IMR-90 (cell line): ENCODE measurements around the gene KHDRBS1. TPM values are rescaled to one million over a fixed set of nuclear protein-coding genes. Genes with fewer than 3 reads are reported as not detected.

Experiments
- ATAC-seq: fragments of 200-7000 bp; cut with Tn5 transposase; 2 replicates; pipeline ENCODE4 v1.9.1; 2020; ENCODE audit warnings: low read depth, mild to moderate bottlenecking, moderate library complexity
- BruUV-seq: library from RNA; stranded (reverse); fragments of 400-500 nt; replicated peaks from 2 replicates; lab custom pipeline; 2021; lab: Mats Ljungman, UMichigan
- CTCF ChIA-PET: fragments of 300-600 bp; formaldehyde crosslinking; extraction: SDS; loops from one replicate; lab custom pipeline; 2021; ENCODE audit warnings: antibody characterized with exemption; lab: Yijun Ruan, JAX
- POLR2A ChIA-PET: fragments of 300-600 bp; sonication (Branson Sonifier 250); formaldehyde crosslinking; loops from one replicate; lab custom pipeline; 2022; ENCODE audit warnings: antibody characterized with exemption; ENCODE audit not compliant: unreplicated experiment; lab: Charles Lee
- DNase-seq: peaks from one replicate; pipeline ENCODE4 v3.0.0; 2013
- H2AFZ ChIP-seq: replicated peaks from 2 replicates; pipeline ENCODE3; 2013; ENCODE audit warnings: low read length, mild to moderate bottlenecking; ENCODE audit not compliant: poor library complexity
- H2AK5ac ChIP-seq: 2 replicates; pipeline ENCODE4 v1.6.1; 2013; ENCODE audit warnings: low read depth, low read length, inconsistent platforms
- H2AK9ac ChIP-seq: replicated peaks from 2 replicates; pipeline ENCODE3; 2013; ENCODE audit warnings: mild to moderate bottlenecking, low read depth, low read length, moderate library complexity; ENCODE audit not compliant: poor library complexity
- H2BK120ac ChIP-seq: 2 replicates; pipeline ENCODE4 v1.6.1; 2013; ENCODE audit warnings: low read depth, low read length, inconsistent platforms
- H2BK15ac ChIP-seq: 3 replicates; pipeline ENCODE4 v1.6.1; 2013; ENCODE audit warnings: low read depth, low read length, inconsistent platforms
- H2BK20ac ChIP-seq: 2 replicates; pipeline ENCODE4 v1.6.1; 2013; ENCODE audit warnings: low read depth, mild to moderate bottlenecking, inconsistent platforms, low read length, moderate library complexity
- H2BK5ac ChIP-seq: 2 replicates; pipeline ENCODE4 v1.6.1; 2013; ENCODE audit warnings: mild to moderate bottlenecking, low read depth, low read length, inconsistent platforms; ENCODE audit not compliant: poor library complexity, severe bottlenecking
- H3K14ac ChIP-seq: replicated peaks from 2 replicates; pipeline ENCODE4 v1.6.1; 2013; ENCODE audit warnings: low read depth, low read length, inconsistent platforms
- H3K18ac ChIP-seq: 2 replicates; pipeline ENCODE4 v1.6.1; 2013; ENCODE audit warnings: low read depth, low read length, control low read depth
- H3K23ac ChIP-seq: 2 replicates; pipeline ENCODE4 v1.6.1; 2013; ENCODE audit warnings: low read depth, low read length, inconsistent platforms
- H3K27ac ChIP-seq: 2 replicates; pipeline ENCODE4 v1.5.1; 2013; ENCODE audit warnings: mild to moderate bottlenecking, control low read depth, low read length; ENCODE audit not compliant: insufficient read depth
- H3K27me3 ChIP-seq: 2 replicates; pipeline ENCODE4 v1.6.1; 2013; ENCODE audit warnings: low read length; ENCODE audit not compliant: control insufficient read depth, insufficient read depth
- H3K36me3 ChIP-seq: 2 replicates; pipeline ENCODE4 v1.6.1; 2013; ENCODE audit warnings: low read length, mixed read lengths; ENCODE audit not compliant: control insufficient read depth, insufficient read depth
- H3K4ac ChIP-seq: 2 replicates; pipeline ENCODE4 v1.6.1; 2013; ENCODE audit warnings: low read depth, low read length, inconsistent platforms
- H3K4me1 ChIP-seq: 2 replicates; pipeline ENCODE4 v1.6.1; 2013; ENCODE audit warnings: low read length, mixed read lengths; ENCODE audit not compliant: control insufficient read depth, insufficient read depth
- H3K4me2 ChIP-seq: 2 replicates; pipeline ENCODE4 v1.6.1; 2013; ENCODE audit warnings: low read depth, mild to moderate bottlenecking, control low read depth, low read length, moderate library complexity
- H3K4me3 ChIP-seq: 2 replicates; pipeline ENCODE4 v1.5.1; 2013; ENCODE audit warnings: low read depth, mild to moderate bottlenecking, control low read depth, low read length, moderate library complexity; ENCODE audit not compliant: insufficient read depth
- H3K56ac ChIP-seq: 2 replicates; pipeline ENCODE4 v1.6.1; 2013; ENCODE audit warnings: low read length, inconsistent platforms; ENCODE audit not compliant: insufficient read depth; ENCODE audit errors: extremely low read depth
- H3K79me1 ChIP-seq, 2 experiments: 2 replicates each; pipeline ENCODE4 v1.6.1; 2013; ENCODE audit warnings: low read length in 2 of 2, inconsistent platforms in 1 of 2, low read depth in 1 of 2
- H3K9ac ChIP-seq: 2 replicates; pipeline ENCODE4 v1.6.1; 2013; ENCODE audit warnings: low read depth, low read length, control low read depth
- H3K9me1 ChIP-seq: 2 replicates; pipeline ENCODE4 v1.6.1; 2013; ENCODE audit warnings: low read length, inconsistent platforms; ENCODE audit not compliant: insufficient read depth
- H3K9me3 ChIP-seq: 2 replicates; pipeline ENCODE4 v1.6.1; 2013; ENCODE audit warnings: low read length; ENCODE audit not compliant: control insufficient read depth, insufficient read depth
- H4K20me1 ChIP-seq: 2 replicates; pipeline ENCODE4 v1.6.1; 2013; ENCODE audit warnings: low read length, inconsistent platforms; ENCODE audit not compliant: insufficient read depth
- H4K5ac ChIP-seq: 2 replicates; pipeline ENCODE4 v1.6.1; 2013; ENCODE audit warnings: mild to moderate bottlenecking, low read depth, low read length, control low read depth
- H4K8ac ChIP-seq, 2 experiments: 2 replicates each; pipeline ENCODE4 v1.6.1; 2013; ENCODE audit warnings: low read depth in 2 of 2, low read length in 2 of 2, control low read depth in 1 of 2, inconsistent platforms in 1 of 2
- H4K91ac ChIP-seq: 2 replicates; pipeline ENCODE4 v1.6.1; 2013; ENCODE audit warnings: low read depth, low read length, inconsistent platforms; ENCODE audit not compliant: insufficient read depth
- BHLHE40 ChIP-seq: fragments of 150-350 bp; IDR thresholded peaks from 2 replicates; pipeline ENCODE4 v1.6.1; 2016; ENCODE audit warnings: mild to moderate bottlenecking, low read depth, low read length
- CEBPB ChIP-seq: IDR thresholded peaks from 2 replicates; pipeline ENCODE4 v1.6.1; 2012; ENCODE audit warnings: low read depth, low read length, improper control_type of control experiment
- CHD1 ChIP-seq: IDR thresholded peaks from 2 replicates; pipeline ENCODE4 v1.6.1; 2012; ENCODE audit warnings: low read depth, low read length, improper control_type of control experiment
- FOS ChIP-seq: fragments of 150-350 bp; IDR thresholded peaks from 2 replicates; pipeline ENCODE4 v1.6.1; 2016; ENCODE audit warnings: low read depth, low read length
- MAFK ChIP-seq: IDR thresholded peaks from 2 replicates; pipeline ENCODE4 v1.6.1; 2012; ENCODE audit warnings: low read depth, low read length, improper control_type of control experiment
- MAZ ChIP-seq: IDR thresholded peaks from 2 replicates; pipeline ENCODE4 v1.6.1; 2012; ENCODE audit warnings: low read depth, mild to moderate bottlenecking, low read length, improper control_type of control experiment, moderate library complexity, borderline replicate concordance
- MXI1 ChIP-seq: IDR thresholded peaks from 2 replicates; pipeline ENCODE4 v1.6.1; 2012; ENCODE audit warnings: low read depth, mild to moderate bottlenecking, low read length, moderate library complexity, borderline replicate concordance
- NFE2L2 ChIP-seq: fragments of 150-350 bp; IDR thresholded peaks from 2 replicates; pipeline ENCODE4 v1.6.1; 2016; ENCODE audit warnings: low read depth, mild to moderate bottlenecking, low read length
- POLR2A ChIP-seq: IDR thresholded peaks from 2 replicates; pipeline ENCODE4 v1.6.1; 2012; ENCODE audit warnings: mild to moderate bottlenecking, low read depth, low read length
- RAD21 ChIP-seq: IDR thresholded peaks from 2 replicates; pipeline ENCODE4 v1.6.1; 2012; ENCODE audit warnings: low read length, improper control_type of control experiment
- RCOR1 ChIP-seq: IDR thresholded peaks from 2 replicates; pipeline ENCODE4 v1.6.1; 2012; ENCODE audit warnings: mild to moderate bottlenecking, low read length, improper control_type of control experiment; ENCODE audit not compliant: insufficient replicate concordance
- RFX5 ChIP-seq: IDR thresholded peaks from 2 replicates; pipeline ENCODE4 v1.8.0; 2012; ENCODE audit warnings: low read depth, mild to moderate bottlenecking, low read length, moderate library complexity
- SMC3 ChIP-seq: fragments of 150-350 bp; IDR thresholded peaks from 2 replicates; pipeline ENCODE4 v1.6.1; 2016; ENCODE audit warnings: low read depth, mild to moderate bottlenecking, antibody characterized with exemption, low read length, moderate library complexity
- dilution Hi-C: fragments of 300-500 bp; cut with HindIII; formaldehyde crosslinking; loops from one replicate; pipeline ENCODE4 v1.14.3; 2018; ENCODE audit warnings: low sequenced_read_pairs; ENCODE audit not compliant: unreplicated experiment
- in situ Hi-C: fragments of 300-500 bp; cut with MboI; formaldehyde crosslinking; loops from 3 replicates; pipeline ENCODE4 v1.14.3; 2019; ENCODE audit warnings: low sequenced_read_pairs, inconsistent platforms, mixed read lengths
- intact Hi-C: fragments of 100-400 bp; cut with micrococcal nuclease; formaldehyde crosslinking; loops from 2 replicates; pipeline ENCODE4 v1.10.0; 2022
- polyA plus RNA-seq, 3 experiments: library from polyadenylated mRNA; depleted of rRNA; stranded (reverse); fragments of >200 nt; gene quantifications; 2 replicates each; pipeline ENCODE4 v1.2.3, GENCODE V29; 2012; ENCODE audit warnings: low replicate concordance in 1 of 3
- total RNA-seq: library from RNA; depleted of rRNA; stranded (reverse); fragments of >200 nt; gene quantifications from 2 replicates; pipeline ENCODE4 v1.2.3, GENCODE V29; 2012
- TF ChIP-seq, protein P1 (sequence below): conservative IDR thresholded peaks from 2 replicates; pipeline ENCODE4 v1.5.1; 2012; ENCODE audit warnings: mild to moderate bottlenecking, low read depth, low read length, improper control_type of control experiment
- TF ChIP-seq, protein P2 (sequence below): fragments of 150-350 bp; IDR thresholded peaks from 2 replicates; pipeline ENCODE4 v1.6.1; 2017; ENCODE audit warnings: mild to moderate bottlenecking, antibody characterized with exemption, low read length, low read depth
- TF ChIP-seq, protein P3 (sequence below): fragments of 150-350 bp; IDR thresholded peaks from 2 replicates; pipeline ENCODE4 v1.6.1; 2016; ENCODE audit warnings: low read depth, mild to moderate bottlenecking, low read length, moderate library complexity, borderline replicate concordance

The KHDRBS1 gene
- total and polyA plus RNA-seq, 2 of the 4 experiments (the other 2 are of a cell fraction): 33.7 to 67.6 TPM

DNA sequence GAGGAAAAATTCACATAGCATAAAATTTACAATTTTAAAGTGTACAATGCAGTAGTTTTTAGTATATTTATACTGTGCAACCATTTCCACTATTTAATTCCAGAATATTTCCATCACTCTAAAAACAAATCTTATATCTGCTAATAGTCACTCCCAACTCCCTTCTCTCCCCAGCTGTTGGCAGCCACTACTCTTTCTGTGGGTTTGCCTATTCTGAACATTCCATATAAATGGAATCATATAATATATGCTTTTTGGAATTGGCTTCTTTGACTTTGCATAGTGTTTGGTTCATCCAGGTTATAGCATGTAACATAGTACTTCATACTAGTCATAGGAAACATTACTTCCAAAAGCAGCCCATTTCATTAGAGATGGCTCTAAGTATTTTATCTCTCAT lies 34.0 kb downstream of the KHDRBS1 start:
- Histone ChIP-seq H3K18ac (no peak overlapping the region), H2BK120ac (no peak overlapping the region), H3K27ac (no peak overlapping the region; the same call in 1 of the 2 replicates), H3K79me1 (peaks cover 26 to 54% of the 10 kb centered on the region in 2 experiments), H2BK15ac (no peak overlapping the region), H4K5ac (no peak overlapping the region), H3K14ac (no peak overlapping the region), H3K4me2 (no peak overlapping the region), H3K4ac (no peak overlapping the region), H3K36me3 (peaks cover 42% of the 10 kb centered on the region), H2AFZ (no peak overlapping the region), H4K91ac (no peak overlapping the region), H3K4me1 (peaks cover 12% of the 10 kb centered on the region), H3K9me3 (no peaks in the 10 kb centered on the region), H2BK20ac (no peak overlapping the region), H3K27me3 (no peaks in the 10 kb centered on the region), H3K4me3 (no peak overlapping the region), H3K9me1 (peaks cover 11% of the 10 kb centered on the region), H2AK9ac (no peak overlapping the region), H4K20me1 (peaks cover 49% of the 10 kb centered on the region), H2BK5ac (peak overlapping the region; percentile 76), H3K9ac (no peak overlapping the region), H4K8ac (no peak overlapping the region), H2AK5ac (no peak overlapping the region), H3K56ac (no peak overlapping the region), H3K23ac (no peak overlapping the region)
- CTCF ChIA-PET: interaction anchor here (1.0 to 1.2 kb wide), 2 partner anchors 15 to 44 kb away, joined by 3 to 6 read pairs; no protein-coding TSS in a partner anchor
- dilution Hi-C loops: no loop called here
- ATAC-seq (peak; percentile 49), DNase-seq (peak; percentile 75)
- BruUV-seq: no TSS peak
- intact Hi-C loops: loop anchor here (1.0 to 2.0 kb wide), 2 partner anchors 15 to 29 kb away; no protein-coding TSS in a partner anchor
- POLR2A ChIA-PET: interaction anchor here (0.7 kb wide), 1 partner anchor 14 kb away, joined by 7 read pairs; no protein-coding TSS in a partner anchor
- in situ Hi-C loops: no loop called here
- TF ChIP-seq, protein P1, sequence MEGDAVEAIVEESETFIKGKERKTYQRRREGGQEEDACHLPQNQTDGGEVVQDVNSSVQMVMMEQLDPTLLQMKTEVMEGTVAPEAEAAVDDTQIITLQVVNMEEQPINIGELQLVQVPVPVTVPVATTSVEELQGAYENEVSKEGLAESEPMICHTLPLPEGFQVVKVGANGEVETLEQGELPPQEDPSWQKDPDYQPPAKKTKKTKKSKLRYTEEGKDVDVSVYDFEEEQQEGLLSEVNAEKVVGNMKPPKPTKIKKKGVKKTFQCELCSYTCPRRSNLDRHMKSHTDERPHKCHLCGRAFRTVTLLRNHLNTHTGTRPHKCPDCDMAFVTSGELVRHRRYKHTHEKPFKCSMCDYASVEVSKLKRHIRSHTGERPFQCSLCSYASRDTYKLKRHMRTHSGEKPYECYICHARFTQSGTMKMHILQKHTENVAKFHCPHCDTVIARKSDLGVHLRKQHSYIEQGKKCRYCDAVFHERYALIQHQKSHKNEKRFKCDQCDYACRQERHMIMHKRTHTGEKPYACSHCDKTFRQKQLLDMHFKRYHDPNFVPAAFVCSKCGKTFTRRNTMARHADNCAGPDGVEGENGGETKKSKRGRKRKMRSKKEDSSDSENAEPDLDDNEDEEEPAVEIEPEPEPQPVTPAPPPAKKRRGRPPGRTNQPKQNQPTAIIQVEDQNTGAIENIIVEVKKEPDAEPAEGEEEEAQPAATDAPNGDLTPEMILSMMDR: no peak
- TF ChIP-seq RFX5 (no peak), CHD1 (no peak), RAD21 (no peak), NFE2L2 (no peak), FOS (no peak), SMC3 (no peak), CEBPB (no peak), RCOR1 (no peak), POLR2A (no peak), MAFK (no peak), BHLHE40 (no peak), MXI1 (no peak), MAZ (no peak)
- TF ChIP-seq, protein P2, sequence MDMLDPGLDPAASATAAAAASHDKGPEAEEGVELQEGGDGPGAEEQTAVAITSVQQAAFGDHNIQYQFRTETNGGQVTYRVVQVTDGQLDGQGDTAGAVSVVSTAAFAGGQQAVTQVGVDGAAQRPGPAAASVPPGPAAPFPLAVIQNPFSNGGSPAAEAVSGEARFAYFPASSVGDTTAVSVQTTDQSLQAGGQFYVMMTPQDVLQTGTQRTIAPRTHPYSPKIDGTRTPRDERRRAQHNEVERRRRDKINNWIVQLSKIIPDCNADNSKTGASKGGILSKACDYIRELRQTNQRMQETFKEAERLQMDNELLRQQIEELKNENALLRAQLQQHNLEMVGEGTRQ: no peak
- TF ChIP-seq, protein P3, sequence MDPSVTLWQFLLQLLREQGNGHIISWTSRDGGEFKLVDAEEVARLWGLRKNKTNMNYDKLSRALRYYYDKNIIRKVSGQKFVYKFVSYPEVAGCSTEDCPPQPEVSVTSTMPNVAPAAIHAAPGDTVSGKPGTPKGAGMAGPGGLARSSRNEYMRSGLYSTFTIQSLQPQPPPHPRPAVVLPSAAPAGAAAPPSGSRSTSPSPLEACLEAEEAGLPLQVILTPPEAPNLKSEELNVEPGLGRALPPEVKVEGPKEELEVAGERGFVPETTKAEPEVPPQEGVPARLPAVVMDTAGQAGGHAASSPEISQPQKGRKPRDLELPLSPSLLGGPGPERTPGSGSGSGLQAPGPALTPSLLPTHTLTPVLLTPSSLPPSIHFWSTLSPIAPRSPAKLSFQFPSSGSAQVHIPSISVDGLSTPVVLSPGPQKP: no peak
